Keratinocyte (primary cell): ENCODE data around the gene ZNF335.

ENCODE experiments used
- EZH2 ChIP-seq: IDR thresholded peaks from one replicate; pipeline ENCODE4 v1.6.1; 2012; ENCODE audit warnings: inconsistent platforms, mild to moderate bottlenecking, low read length, moderate library complexity
- TF ChIP-seq, protein P1 (sequence below), 3 experiments: IDR thresholded peaks in 1 of 3; conservative IDR thresholded peaks in 1 of 3; optimal IDR thresholded peaks in 1 of 3; 2 replicates in 2 of 3; 3 replicates in 1 of 3; pipeline versions ENCODE3 to v1.5.1; 2011; ENCODE audit warnings: low read length in 3 of 3, mild to moderate bottlenecking in 3 of 3, moderate library complexity in 2 of 3, control low read depth in 1 of 3, inconsistent platforms in 1 of 3; ENCODE audit not compliant: insufficient read depth in 2 of 3; ENCODE audit errors: extremely low read depth in 1 of 3

DNA sequence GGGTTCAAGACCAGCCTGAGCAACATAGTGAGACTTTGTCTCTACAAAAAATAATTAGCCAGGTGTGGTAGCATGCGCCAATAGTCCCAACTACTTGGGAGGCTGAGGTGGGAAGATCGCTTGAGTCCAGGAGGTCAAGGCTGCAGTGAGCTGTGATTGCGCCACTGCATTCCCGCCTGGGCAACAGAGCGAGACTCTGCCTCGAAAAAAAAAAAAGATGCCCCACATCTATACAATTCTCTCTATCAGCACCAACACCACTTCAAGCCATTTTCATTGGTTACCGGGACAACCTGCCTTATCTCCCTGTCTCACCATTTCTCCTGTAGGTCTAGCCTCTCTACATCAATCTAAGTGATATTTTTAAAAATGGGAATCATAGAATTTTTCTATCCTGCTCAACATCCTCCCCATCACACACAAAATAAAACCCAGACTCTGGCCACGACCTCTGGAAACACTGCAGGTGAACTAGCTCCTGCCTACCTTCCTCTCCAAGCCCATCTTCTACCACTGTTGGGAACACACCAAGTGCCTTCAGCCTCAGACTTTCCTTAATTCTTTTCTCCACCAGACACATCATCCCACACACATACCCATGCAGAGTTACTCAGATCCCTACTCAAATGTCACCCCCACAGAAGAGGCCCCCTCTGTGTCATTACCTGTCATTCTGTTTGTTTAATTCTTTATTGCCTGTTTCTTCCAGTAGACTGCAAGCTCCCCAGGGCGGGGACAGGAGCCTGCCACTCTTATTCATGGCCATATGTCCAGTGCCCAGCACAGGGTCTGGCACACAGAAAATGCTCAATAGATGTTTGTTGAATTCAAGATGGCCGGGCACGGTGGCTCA, 50.4 kb downstream of the ZNF335 start:
- TF ChIP-seq, protein P1, sequence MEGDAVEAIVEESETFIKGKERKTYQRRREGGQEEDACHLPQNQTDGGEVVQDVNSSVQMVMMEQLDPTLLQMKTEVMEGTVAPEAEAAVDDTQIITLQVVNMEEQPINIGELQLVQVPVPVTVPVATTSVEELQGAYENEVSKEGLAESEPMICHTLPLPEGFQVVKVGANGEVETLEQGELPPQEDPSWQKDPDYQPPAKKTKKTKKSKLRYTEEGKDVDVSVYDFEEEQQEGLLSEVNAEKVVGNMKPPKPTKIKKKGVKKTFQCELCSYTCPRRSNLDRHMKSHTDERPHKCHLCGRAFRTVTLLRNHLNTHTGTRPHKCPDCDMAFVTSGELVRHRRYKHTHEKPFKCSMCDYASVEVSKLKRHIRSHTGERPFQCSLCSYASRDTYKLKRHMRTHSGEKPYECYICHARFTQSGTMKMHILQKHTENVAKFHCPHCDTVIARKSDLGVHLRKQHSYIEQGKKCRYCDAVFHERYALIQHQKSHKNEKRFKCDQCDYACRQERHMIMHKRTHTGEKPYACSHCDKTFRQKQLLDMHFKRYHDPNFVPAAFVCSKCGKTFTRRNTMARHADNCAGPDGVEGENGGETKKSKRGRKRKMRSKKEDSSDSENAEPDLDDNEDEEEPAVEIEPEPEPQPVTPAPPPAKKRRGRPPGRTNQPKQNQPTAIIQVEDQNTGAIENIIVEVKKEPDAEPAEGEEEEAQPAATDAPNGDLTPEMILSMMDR (optimal IDR thresholded peaks at IDR 0.05 in 1 of 3, IDR thresholded peaks at IDR 0.05 in 1 of 3, conservative IDR thresholded peaks at IDR 0.05 in 1 of 3; ENCODE audit: extremely low read depth in 1 of 3, insufficient read depth in 2 of 3, low read length in 3 of 3), result no peak
- no peak for TF ChIP-seq EZH2
